HUES48 (cell line): ENCODE measurements around the gene ARPC4.
"Not testable (repeated sequence)": the region's sequence is repeated elsewhere in the genome, so short reads cannot be mapped to it uniquely, and the experiment has no call there.

ENCODE experiments used
- H3K27ac ChIP-seq: one replicate; pipeline ENCODE4 v1.7.0; 2013; ENCODE audit warnings: low read depth, low read length, inconsistent platforms
- H3K27me3 ChIP-seq: 2 replicates; pipeline ENCODE4 v1.6.1; 2013; ENCODE audit warnings: mild to moderate bottlenecking, low read length; ENCODE audit not compliant: control insufficient read depth, insufficient read depth
- H3K36me3 ChIP-seq: 2 replicates; pipeline ENCODE4 v1.6.1; 2013; ENCODE audit warnings: low read length; ENCODE audit not compliant: control insufficient read depth, insufficient read depth
- H3K4me1 ChIP-seq: 2 replicates; pipeline ENCODE4 v1.6.1; 2013; ENCODE audit warnings: mild to moderate bottlenecking, low read length; ENCODE audit not compliant: control insufficient read depth, insufficient read depth
- H3K4me3 ChIP-seq: 2 replicates; pipeline ENCODE4 v1.5.1; 2013; ENCODE audit warnings: mild to moderate bottlenecking, low read depth, low read length
- H3K9ac ChIP-seq: 2 replicates; pipeline ENCODE4 v1.6.1; 2013; ENCODE audit warnings: mild to moderate bottlenecking, low read depth, low read length, moderate library complexity
- H3K9me3 ChIP-seq: 2 replicates; pipeline ENCODE4 v1.6.1; 2013; ENCODE audit warnings: low read length; ENCODE audit not compliant: control insufficient read depth, insufficient read depth

The ARPC4 gene

GRCh38 chr3:9843715-9844438 is 51.0 kb downstream of the ARPC4 start, which contains the start of gene RPUSD3:
Gene RPUSD3 (minus strand): TSS chr3:9844008. CDS start chr3:9843990, 18 bp downstream.
- Histone ChIP-seq H3K27me3 (no peaks in the 10 kb centered on the region), H3K27ac (peak within 1 kb of the TSS; percentile 83), H3K36me3 (peaks cover 32% of the 10 kb centered on the region), H3K4me1 (peaks cover 4% of the 10 kb centered on the region; the same call in 1 of the 2 replicates), H3K9ac (peak within 1 kb of the TSS; percentile 60), H3K9me3 (no peaks in the 10 kb centered on the region), H3K4me3 (peak within 1 kb of the TSS; percentile 78)

GRCh38 chr3:9846231-9846630 is 53.3 kb downstream of the ARPC4 start:
- Histone ChIP-seq H3K27me3 (no peaks in the 10 kb centered on the region), H3K9me3 (no peaks in the 10 kb centered on the region)

GRCh38 chr3:9846931-9847488 is 54.1 kb downstream of the ARPC4 start:
- H3K27ac ChIP-seq = no peak overlapping the region
- H3K4me3 ChIP-seq = no peak overlapping the region
- H3K9ac ChIP-seq = no peak overlapping the region
- H3K36me3 ChIP-seq = peaks cover 4% of the 10 kb centered on the region
- peaks cover 4% of the 10 kb centered on the region; the same call in 1 of the 2 replicates for H3K4me1 ChIP-seq
- H3K9me3 ChIP-seq = no peaks in the 10 kb centered on the region
- H3K27me3 ChIP-seq = no peaks in the 10 kb centered on the region

More at GRCh38 chr3:9846231-9846630, 53.3 kb downstream of the ARPC4 start:
- H3K9ac ChIP-seq = no peak overlapping the region
- H3K4me1 ChIP-seq = peaks cover 4% of the 10 kb centered on the region; the same call in 1 of the 2 replicates
- H3K27ac ChIP-seq = no peak overlapping the region
- H3K36me3 ChIP-seq = peaks cover 12% of the 10 kb centered on the region
- H3K4me3 ChIP-seq = no peak overlapping the region

- not testable (repeated sequence) for H3K36me3 ChIP-seq, H3K27ac ChIP-seq, H3K4me1 ChIP-seq
Measured at GRCh38 chr3:9847870-9848269, 55.0 kb downstream of the ARPC4 start.

GRCh38 chr3:9848860-9849259 is 56.0 kb downstream of the ARPC4 start:
- H3K9me3 ChIP-seq, H3K27me3 ChIP-seq, H3K36me3 ChIP-seq, H3K9ac ChIP-seq, H3K4me3 ChIP-seq, H3K27ac ChIP-seq, H3K4me1 ChIP-seq: not testable (repeated sequence)

More at GRCh38 chr3:9847870-9848269, 55.0 kb downstream of the ARPC4 start:
- not testable (repeated sequence) for H3K4me3 ChIP-seq, H3K9ac ChIP-seq, H3K9me3 ChIP-seq, H3K27me3 ChIP-seq

- not testable (repeated sequence) for H3K4me1 ChIP-seq, H3K36me3 ChIP-seq, H3K4me3 ChIP-seq, H3K27me3 ChIP-seq, H3K9me3 ChIP-seq, H3K9ac ChIP-seq, H3K27ac ChIP-seq
Measured at GRCh38 chr3:9851383-9851782, 58.5 kb downstream of the ARPC4 start.

GRCh38 chr3:9851926-9852325 is 59.0 kb downstream of the ARPC4 start:
- H3K27me3 ChIP-seq, H3K9ac ChIP-seq: not testable (repeated sequence)

GRCh38 chr3:9852528-9852927 is 59.6 kb downstream of the ARPC4 start:
- Histone ChIP-seq H3K4me1 (no peaks in the 10 kb centered on the region), H3K9ac (no peak overlapping the region), H3K27ac (no peak overlapping the region), H3K4me3 (no peak overlapping the region), H3K9me3 (no peaks in the 10 kb centered on the region), H3K36me3 (no peaks in the 10 kb centered on the region), H3K27me3 (no peaks in the 10 kb centered on the region)

More at GRCh38 chr3:9851926-9852325, 59.0 kb downstream of the ARPC4 start:
- not testable (repeated sequence) for H3K36me3 ChIP-seq, H3K4me3 ChIP-seq, H3K9me3 ChIP-seq, H3K27ac ChIP-seq, H3K4me1 ChIP-seq

- not testable (repeated sequence) for H3K4me1 ChIP-seq, H3K27ac ChIP-seq, H3K36me3 ChIP-seq, H3K4me3 ChIP-seq, H3K9me3 ChIP-seq, H3K9ac ChIP-seq, H3K27me3 ChIP-seq
Measured at GRCh38 chr3:9854291-9854940, 61.5 kb downstream of the ARPC4 start.

GRCh38 chr3:9855594-9855993 is 62.7 kb downstream of the ARPC4 start:
- Histone ChIP-seq H3K36me3 (no peaks in the 10 kb centered on the region), H3K9ac (no peak overlapping the region), H3K27me3 (no peaks in the 10 kb centered on the region), H3K4me1 (no peaks in the 10 kb centered on the region), H3K27ac (no peak overlapping the region), H3K4me3 (no peak overlapping the region), H3K9me3 (no peaks in the 10 kb centered on the region)
